KMS-11 (cell line): ENCODE data around the gene USP49.
A peak's percentile ranks its signal among the peaks of the same experiment; 100 is the strongest.

ENCODE experiments used
- H2AFZ ChIP-seq: fragments of 200-600 bp; sonication (generic); 2 replicates; pipeline ENCODE4 v1.6.1; 2016; ENCODE audit warnings: antibody characterized with exemption, mixed run types, low read depth
- H3K27ac ChIP-seq: fragments of 200-600 bp; sonication (generic); 2 replicates; pipeline ENCODE4 v1.6.1; 2016; ENCODE audit warnings: mild to moderate bottlenecking, mixed run types
- H3K27me3 ChIP-seq: fragments of 200-600 bp; sonication (generic); 2 replicates; pipeline ENCODE4 v1.6.1; 2017; ENCODE audit warnings: mild to moderate bottlenecking, low read depth, mixed run types, moderate library complexity; ENCODE audit not compliant: insufficient read depth
- H3K36me3 ChIP-seq: fragments of 200-600 bp; sonication (generic); 2 replicates; pipeline ENCODE4 v1.6.1; 2017; ENCODE audit warnings: mild to moderate bottlenecking, mixed run types; ENCODE audit not compliant: insufficient read depth
- H3K4me1 ChIP-seq: fragments of 200-600 bp; sonication (generic); 2 replicates; pipeline ENCODE4 v1.6.1; 2016; ENCODE audit warnings: mild to moderate bottlenecking, low read depth, mixed run types; ENCODE audit not compliant: poor library complexity, severe bottlenecking
- H3K4me2 ChIP-seq: fragments of 200-600 bp; sonication (generic); 2 replicates; pipeline ENCODE4 v1.7.0; 2016; ENCODE audit warnings: mild to moderate bottlenecking, mixed run types
- H3K4me3 ChIP-seq: fragments of 200-600 bp; sonication (generic); IDR thresholded peaks from 2 replicates; pipeline ENCODE4 v1.6.1; 2017; ENCODE audit warnings: low read depth, low read length, mixed read lengths; ENCODE audit not compliant: insufficient read depth
- H3K79me2 ChIP-seq: fragments of 200-600 bp; sonication (generic); 2 replicates; pipeline ENCODE4 v1.6.1; 2016; ENCODE audit warnings: low read depth, mixed run types; ENCODE audit not compliant: insufficient read depth
- H3K9ac ChIP-seq: fragments of 200-600 bp; sonication (generic); 2 replicates; pipeline ENCODE4 v1.6.1; 2016; ENCODE audit warnings: mild to moderate bottlenecking, mixed run types
- H4K20me1 ChIP-seq: fragments of 200-600 bp; sonication (generic); 2 replicates; pipeline ENCODE4 v1.6.1; 2016; ENCODE audit warnings: mild to moderate bottlenecking, mixed run types; ENCODE audit not compliant: insufficient read depth
- TF ChIP-seq, protein P1 (sequence below): fragments of 200-600 bp; sonication (generic); conservative IDR thresholded peaks from 2 replicates; pipeline ENCODE4 v1.6.1; 2017; ENCODE audit warnings: low read depth, mild to moderate bottlenecking, antibody characterized with exemption, low read length, moderate library complexity, mixed read lengths

USP49 gene

DNA sequence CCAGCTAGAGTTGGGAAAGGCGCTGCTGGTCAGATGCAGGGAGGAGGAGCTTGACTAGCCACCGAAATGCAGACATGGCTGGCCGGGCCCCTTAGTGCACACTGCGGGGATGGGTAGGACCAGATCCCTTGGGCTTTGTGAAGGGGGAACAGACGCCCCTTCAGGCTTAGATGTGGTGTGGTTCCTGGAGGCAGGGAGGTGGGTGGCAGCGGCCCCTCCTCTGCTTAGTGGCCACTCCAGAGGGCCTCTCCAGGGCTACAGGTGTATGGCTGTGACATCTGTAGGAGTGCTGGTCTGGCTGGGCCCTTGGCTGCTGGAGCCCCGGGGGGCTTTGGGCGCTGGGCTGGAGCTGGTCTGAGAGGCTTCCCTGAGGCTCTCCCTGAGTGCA is 40.5 kb upstream of the USP49 start:
- peaks cover 54% of the 10 kb centered on the region for H3K4me1 ChIP-seq
- no peak overlapping the region for H3K9ac ChIP-seq
- no peak overlapping the region for H3K4me3 ChIP-seq
- H3K79me2 ChIP-seq, result peaks cover 9% of the 10 kb centered on the region; the same call in 1 of the 2 replicates
- no peaks in the 10 kb centered on the region for H3K27me3 ChIP-seq
- H3K27ac ChIP-seq, result peak overlapping the region; percentile 56
- TF ChIP-seq, protein P1, sequence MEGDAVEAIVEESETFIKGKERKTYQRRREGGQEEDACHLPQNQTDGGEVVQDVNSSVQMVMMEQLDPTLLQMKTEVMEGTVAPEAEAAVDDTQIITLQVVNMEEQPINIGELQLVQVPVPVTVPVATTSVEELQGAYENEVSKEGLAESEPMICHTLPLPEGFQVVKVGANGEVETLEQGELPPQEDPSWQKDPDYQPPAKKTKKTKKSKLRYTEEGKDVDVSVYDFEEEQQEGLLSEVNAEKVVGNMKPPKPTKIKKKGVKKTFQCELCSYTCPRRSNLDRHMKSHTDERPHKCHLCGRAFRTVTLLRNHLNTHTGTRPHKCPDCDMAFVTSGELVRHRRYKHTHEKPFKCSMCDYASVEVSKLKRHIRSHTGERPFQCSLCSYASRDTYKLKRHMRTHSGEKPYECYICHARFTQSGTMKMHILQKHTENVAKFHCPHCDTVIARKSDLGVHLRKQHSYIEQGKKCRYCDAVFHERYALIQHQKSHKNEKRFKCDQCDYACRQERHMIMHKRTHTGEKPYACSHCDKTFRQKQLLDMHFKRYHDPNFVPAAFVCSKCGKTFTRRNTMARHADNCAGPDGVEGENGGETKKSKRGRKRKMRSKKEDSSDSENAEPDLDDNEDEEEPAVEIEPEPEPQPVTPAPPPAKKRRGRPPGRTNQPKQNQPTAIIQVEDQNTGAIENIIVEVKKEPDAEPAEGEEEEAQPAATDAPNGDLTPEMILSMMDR, result no peak
- H3K36me3 ChIP-seq, result peaks cover 5% of the 10 kb centered on the region; the same call in 1 of the 2 replicates
- no peak overlapping the region for H2AFZ ChIP-seq
- peak overlapping the region; percentile 47 for H3K4me2 ChIP-seq
- no peaks in the 10 kb centered on the region; the same call in 1 of the 2 replicates for H4K20me1 ChIP-seq

DNA sequence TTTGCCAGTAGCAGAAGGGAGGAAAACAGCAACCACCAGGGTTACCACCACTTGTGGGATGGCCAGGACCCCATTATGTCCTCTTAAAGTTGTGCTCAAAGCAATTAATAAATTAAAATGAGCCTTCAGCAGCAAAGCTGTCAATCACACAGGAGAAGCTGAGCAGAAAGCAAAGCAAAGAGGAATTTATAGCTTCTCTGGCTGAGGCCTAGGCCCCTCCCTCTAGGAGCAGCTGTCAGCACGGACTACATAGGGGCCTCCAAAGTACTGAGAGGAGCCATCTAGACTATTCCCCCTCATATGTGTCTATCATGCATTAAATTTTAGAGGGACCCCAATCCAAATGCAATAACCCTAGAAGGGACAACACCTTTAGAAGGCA is 40.0 kb upstream of the USP49 start:
- no peak overlapping the region for H2AFZ ChIP-seq
- TF ChIP-seq, protein P1, result no peak
- H3K9ac ChIP-seq, result no peak overlapping the region
- H4K20me1 ChIP-seq, result no peaks in the 10 kb centered on the region; the same call in 1 of the 2 replicates
- H3K27me3 ChIP-seq, result no peaks in the 10 kb centered on the region
- peak overlapping the region; percentile 13; the same call in 1 of the 2 replicates for H3K27ac ChIP-seq
- H3K36me3 ChIP-seq, result peaks cover 5% of the 10 kb centered on the region; the same call in 1 of the 2 replicates
- H3K4me3 ChIP-seq, result no peak overlapping the region
- peak overlapping the region; percentile 47 for H3K4me2 ChIP-seq
- H3K4me1 ChIP-seq, result peaks cover 52% of the 10 kb centered on the region
- peaks cover 4% of the 10 kb centered on the region; the same call in 1 of the 2 replicates for H3K79me2 ChIP-seq

DNA sequence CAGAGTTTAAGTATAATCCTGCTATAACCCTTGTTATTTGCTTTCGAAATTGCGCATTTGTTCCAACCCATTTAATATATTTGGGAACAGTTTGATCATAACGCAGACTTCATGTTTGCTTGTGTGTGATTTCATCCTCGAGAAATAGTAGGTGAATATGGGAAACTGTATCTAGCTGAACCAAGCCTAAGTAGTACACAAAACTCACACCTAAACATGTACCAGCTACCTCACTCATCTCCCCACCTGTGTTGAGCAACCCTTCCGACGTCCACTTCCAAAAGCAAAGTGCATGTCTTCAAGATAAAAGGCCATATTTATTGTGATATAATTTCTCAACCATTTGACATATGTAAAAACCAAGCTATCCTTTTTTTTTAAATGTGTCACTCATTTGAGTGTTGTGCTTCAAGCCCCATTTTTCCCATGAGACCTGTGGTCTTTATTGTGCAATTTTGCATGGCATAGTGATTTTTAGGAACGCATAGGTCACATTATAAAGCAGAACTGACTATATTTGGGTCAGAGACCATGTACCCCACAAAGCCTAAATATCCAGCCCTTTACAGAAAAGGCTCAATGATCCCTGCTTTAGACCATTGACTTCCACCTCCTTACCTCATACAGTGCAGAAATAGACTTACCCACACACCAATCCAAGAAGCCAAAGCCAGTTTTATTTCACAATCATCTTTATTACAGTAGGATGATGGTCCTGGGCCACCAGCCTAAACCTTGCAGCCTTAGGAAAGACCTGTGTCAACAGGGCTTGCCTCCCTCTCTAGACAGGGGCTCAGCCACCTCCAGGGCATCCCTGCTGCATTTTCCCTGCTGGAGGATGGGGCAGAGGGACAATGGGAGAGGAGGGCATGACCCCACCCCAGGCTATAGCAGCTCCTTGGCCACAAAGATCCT is 39.4 kb upstream of the USP49 start:
- Histone ChIP-seq H3K36me3 (peaks cover 5% of the 10 kb centered on the region; the same call in 1 of the 2 replicates), H3K4me2 (peak overlapping the region; percentile 47; the same call in 1 of the 2 replicates), H3K79me2 (peaks cover 7% of the 10 kb centered on the region; the same call in 1 of the 2 replicates), H3K27ac (peak overlapping the region; percentile 13; the same call in 1 of the 2 replicates), H3K27me3 (no peaks in the 10 kb centered on the region), H4K20me1 (no peaks in the 10 kb centered on the region; the same call in 1 of the 2 replicates), H3K4me3 (no peak overlapping the region), H3K4me1 (peaks cover 45% of the 10 kb centered on the region), H3K9ac (no peak overlapping the region), H2AFZ (no peak overlapping the region)
- TF ChIP-seq, protein P1, result no peak

DNA sequence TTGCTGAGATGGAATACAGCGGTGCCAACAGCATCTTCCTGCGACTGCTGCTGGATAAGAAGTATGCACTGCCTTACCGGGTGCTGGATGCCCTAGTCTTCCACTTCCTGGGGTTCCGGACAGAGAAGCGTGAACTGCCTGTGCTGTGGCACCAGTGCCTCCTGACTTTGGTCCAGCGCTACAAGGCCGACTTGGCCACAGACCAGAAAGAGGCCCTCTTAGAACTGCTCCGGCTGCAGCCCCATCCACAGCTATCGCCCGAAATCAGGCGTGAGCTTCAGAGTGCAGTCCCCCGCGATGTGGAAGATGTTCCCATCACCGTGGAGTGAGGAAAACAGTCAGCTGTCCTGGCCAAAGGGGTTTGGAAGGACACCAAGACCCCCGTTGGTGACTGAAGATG is 37.2 kb upstream of the USP49 start:
- H3K4me3 ChIP-seq, result no peak overlapping the region
- H3K36me3 ChIP-seq, result peaks cover 5% of the 10 kb centered on the region; the same call in 1 of the 2 replicates
- H4K20me1 ChIP-seq, result no peaks in the 10 kb centered on the region; the same call in 1 of the 2 replicates
- H3K27ac ChIP-seq, result no peak overlapping the region
- TF ChIP-seq, protein P1, result no peak
- H3K4me2 ChIP-seq, result no peak overlapping the region
- no peaks in the 10 kb centered on the region for H3K27me3 ChIP-seq
- peaks cover 34% of the 10 kb centered on the region for H3K4me1 ChIP-seq
- H3K79me2 ChIP-seq, result peaks cover 25% of the 10 kb centered on the region; the same call in 1 of the 2 replicates
- H2AFZ ChIP-seq, result no peak overlapping the region
- no peak overlapping the region for H3K9ac ChIP-seq
